GM12878 (cell line): ENCODE measurements around the gene NAALADL2.
"Not testable (repeated sequence)": the region's sequence is repeated elsewhere in the genome, so short reads cannot be mapped to it uniquely, and the experiment has no call there.

Experiments
- CTCF ChIP-seq, 3 experiments: IDR thresholded peaks in 2 of 3; conservative IDR thresholded peaks in 1 of 3; 2 replicates each; pipeline ENCODE4 v1.5.1; 2011; ENCODE audit warnings: low read depth in 3 of 3, low read length in 3 of 3, mild to moderate bottlenecking in 3 of 3, control low read depth in 2 of 3, moderate library complexity in 2 of 3, inconsistent platforms in 1 of 3, mixed read lengths in 1 of 3; ENCODE audit not compliant: control insufficient read depth in 2 of 3, insufficient read depth in 1 of 3; ENCODE audit errors: extremely low read depth in 1 of 3
- EZH2 ChIP-seq: IDR thresholded peaks from 2 replicates; pipeline ENCODE4 v1.6.1; 2012; ENCODE audit warnings: low read depth, mild to moderate bottlenecking, control low read depth, inconsistent platforms, low read length, borderline replicate concordance; ENCODE audit not compliant: control insufficient read depth
- REST ChIP-seq: IDR thresholded peaks from 2 replicates; pipeline ENCODE4 v1.6.1; 2012; ENCODE audit warnings: mild to moderate bottlenecking, low read depth, low read length
- ZNF592 ChIP-seq: fragments of 450-650 bp; IDR thresholded peaks from 2 replicates; pipeline ENCODE4 v1.6.1; 2017; ENCODE audit warnings: mild to moderate bottlenecking, moderate library complexity

GRCh38 chr3:175822766-175823491 lies 963.8 kb downstream of the NAALADL2 start:
- not testable (repeated sequence) for TF ChIP-seq CTCF (IDR thresholded peaks at IDR 0.05 in 2 of 3, conservative IDR thresholded peaks at IDR 0.05 in 1 of 3; ENCODE audit: control insufficient read depth in 2 of 3, extremely low read depth in 1 of 3, insufficient read depth in 1 of 3, low read depth in 3 of 3, low read length in 3 of 3); REST; ZNF592; EZH2
